Left renal pelvis (tissue), 4 donors: ENCODE measurements around the gene PCLO. TPM values are rescaled to one million over a fixed set of nuclear protein-coding genes. Genes with fewer than 3 reads are reported as not detected.
A peak's percentile ranks its signal among the peaks of the same experiment; 100 is the strongest.
"Not testable (repeated sequence)": the region's sequence is repeated elsewhere in the genome, so short reads cannot be mapped to it uniquely, and the experiment has no call there.

Source experiments
- DNase-seq, 4 donors: peaks; one replicate each; pipeline ENCODE4 v3.0.0-alpha.2; 2013; ENCODE audit warnings: low read depth in 4 of 4, low spot score in 3 of 4
- polyA plus RNA-seq, 4 donors: library from polyadenylated mRNA; unstranded; fragments of 120-200 nt; gene quantifications; one replicate each; pipeline ENCODE4 v1.2.1, GENCODE V29; 2013; ENCODE audit not compliant: insufficient read length in 4 of 4

The PCLO gene
- polyA plus RNA-seq, 4 donors = 2.3 to 8.9 (median 8.0) TPM

DNA sequence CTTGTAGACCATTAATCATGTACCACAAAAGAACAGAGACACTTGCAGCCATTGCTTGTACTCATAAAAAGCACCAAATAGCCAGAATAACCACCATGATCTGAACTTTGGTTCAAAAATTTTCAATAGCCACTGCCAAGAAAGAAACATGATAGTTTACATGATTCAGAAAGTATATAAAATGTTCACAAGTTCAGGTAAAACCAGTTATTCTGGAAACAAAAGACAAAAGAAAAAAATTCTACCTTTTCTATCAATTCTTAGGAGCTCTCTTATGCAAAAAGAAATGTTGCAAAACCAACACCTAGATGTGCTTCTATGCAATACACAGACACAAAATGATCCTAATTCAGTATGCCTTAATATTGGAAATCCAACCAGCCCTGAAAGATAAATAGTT is 108.7 kb downstream of the PCLO start:
- no peak for DNase-seq

- DNase-seq = no peak
Observed at GRCh38 chr7:83040484-83040883, 122.2 kb downstream of the PCLO start.

DNA sequence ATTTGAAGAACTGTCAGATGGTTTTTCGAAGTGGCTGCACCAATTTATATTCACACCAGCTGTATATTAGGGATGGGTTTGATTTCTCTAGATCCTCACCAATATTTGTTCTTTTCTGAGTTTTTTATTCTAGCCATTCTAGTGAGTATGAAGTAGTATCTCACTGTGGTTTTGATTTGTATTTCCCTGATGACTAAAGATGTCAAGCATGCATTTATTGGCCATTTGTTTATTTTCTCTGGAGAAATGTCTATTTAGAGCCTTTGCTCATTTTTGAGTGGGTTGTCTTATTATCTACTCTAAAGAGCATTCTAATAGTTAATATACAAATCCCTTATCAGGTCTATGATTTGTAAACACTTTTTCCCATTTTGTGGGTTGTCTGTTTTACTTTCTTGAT is 123.9 kb downstream of the PCLO start:
- DNase-seq = no peak

GRCh38 chr7:83036721-83037380 is 125.8 kb downstream of the PCLO start:
- no peak for DNase-seq

DNA sequence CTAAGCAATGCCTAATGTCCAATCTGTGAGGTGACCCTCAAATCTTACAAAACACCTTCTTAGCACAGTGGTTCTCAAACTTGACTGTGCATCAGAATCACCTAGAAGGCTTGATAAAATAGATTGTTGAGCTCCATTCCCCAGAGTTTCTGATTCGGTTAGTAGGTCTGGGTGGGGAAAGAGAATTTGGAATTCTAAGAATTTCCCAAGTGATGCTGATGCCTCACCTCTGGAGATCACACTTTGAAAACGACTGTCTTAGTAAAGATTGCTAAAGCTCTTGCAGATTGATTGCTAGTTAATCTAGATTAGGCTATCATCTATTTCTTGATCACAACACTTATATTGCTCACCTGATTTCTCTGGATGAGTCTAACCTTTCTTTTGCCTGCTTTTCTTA is 126.6 kb downstream of the PCLO start:
- no peak for DNase-seq

- no peak for DNase-seq
Observed at GRCh38 chr7:83032195-83032594, 130.5 kb downstream of the PCLO start.

DNA sequence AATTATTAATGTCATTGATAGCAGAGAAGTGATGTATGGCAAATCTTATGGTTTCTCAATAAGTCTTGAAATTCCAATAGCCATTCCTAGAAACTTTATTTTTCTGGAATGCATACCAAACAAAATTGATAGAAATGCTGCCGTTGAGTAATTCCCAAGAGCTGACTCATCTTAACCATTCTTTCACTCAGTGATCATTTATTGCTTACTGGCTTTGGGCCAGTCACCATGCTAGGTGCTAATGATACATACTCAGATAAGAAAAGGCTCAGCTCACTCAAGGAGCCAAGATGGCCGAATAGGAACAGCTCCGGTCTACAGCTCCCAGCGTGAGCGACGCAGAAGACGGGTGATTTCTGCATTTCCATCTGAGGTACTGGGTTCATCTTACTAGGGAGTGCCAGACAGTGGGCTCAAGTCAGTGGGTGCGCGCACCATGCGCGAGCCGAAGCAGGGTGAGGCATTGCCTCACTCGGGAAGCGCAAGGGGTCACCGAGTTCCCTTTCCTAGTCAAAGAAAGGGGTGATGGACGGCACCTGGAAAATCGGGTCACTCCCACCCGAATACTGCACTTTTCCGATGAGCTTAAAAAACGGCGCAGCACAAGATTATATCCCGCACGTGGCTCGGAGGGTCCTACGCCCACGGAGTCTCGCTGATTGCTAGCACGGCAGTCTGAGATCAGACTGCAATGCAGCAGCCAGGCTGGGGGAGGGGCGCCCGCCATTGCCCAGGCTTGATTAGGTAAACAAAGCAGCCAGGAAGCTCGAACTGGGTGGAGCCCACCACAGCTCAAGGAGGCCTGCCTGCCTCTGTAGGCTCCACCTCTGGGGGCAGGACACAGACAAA is 138.6 kb downstream of the PCLO start:
- not testable (repeated sequence) for DNase-seq

DNA sequence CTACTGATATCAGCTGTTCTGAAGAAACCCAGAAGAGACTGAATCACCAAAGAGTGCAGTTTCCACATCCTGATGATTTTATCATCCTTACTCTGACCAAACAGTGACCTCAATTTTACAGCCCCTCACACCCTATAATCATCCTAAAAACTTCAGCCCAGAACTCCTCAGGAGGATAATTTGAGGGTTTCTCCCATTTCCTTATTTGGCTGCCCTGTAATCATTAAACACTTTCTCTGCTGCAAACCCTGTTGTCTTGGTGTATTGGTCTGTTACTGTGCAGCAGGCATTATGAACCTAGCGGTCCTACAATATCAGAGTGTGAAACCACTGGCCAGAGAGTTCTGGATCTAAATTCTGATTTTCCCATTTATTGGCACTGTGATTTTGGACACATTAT is 141.7 kb downstream of the PCLO start:
- DNase-seq = no peak

- DNase-seq = no peak
Observed at GRCh38 chr7:83020161-83020560, 142.5 kb downstream of the PCLO start.

DNA sequence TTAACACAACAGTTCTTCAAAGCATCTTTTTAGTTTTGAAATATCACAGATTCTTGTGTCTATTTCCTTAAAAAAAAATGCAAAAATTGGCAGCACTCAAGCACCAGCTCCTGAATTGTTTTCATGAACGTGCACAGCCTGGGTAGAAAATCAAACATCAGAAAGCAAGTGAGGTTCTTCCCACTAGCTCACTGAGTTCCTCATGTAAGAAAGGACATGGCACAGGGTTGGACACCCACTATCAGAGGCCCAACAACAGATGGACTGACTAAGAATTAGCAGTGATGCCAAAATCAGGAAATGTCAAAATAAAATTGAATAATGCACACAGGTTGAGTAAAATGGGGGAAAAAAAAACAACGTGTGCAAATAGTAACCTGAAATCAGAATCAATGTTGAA is 146.8 kb downstream of the PCLO start:
- no peak for DNase-seq

DNA sequence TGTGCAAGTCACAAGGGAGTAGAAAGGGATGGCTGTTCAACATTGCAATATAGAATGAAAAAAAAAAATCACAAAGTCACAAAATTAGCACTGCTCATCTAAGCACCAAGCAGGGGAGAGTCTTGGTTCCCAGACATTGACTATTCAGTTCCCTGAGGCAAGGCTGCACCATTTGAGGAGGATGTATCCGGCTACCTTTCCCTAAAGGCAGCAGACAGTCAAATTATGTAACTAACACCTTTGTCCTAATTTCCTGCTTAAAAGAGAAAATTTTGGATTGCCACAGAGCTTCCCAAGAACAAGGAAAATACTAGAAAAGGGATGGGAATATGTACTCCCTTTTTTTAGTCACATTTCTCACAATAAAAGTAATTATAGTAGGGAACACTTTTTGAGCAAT is 148.1 kb downstream of the PCLO start:
- DNase-seq = no peak

DNA sequence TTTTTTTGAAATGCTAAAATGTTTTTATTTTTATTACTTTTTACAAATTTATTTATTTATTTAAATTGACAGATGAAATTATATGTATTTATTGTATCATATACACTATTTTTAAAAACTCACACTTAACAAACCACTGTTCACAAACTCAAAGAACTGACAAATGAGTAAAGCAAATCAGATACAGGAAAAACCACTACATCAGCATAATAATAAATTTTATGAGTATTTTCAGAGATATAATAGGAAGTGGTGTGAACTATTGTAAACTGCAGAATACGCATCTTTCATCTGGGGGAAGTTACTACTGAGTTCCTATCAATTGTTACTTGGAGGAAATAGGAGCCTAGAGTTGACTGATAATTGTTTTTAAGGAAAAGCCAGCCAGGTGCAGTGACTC is 150.7 kb downstream of the PCLO start:
- DNase-seq = no peak

DNA sequence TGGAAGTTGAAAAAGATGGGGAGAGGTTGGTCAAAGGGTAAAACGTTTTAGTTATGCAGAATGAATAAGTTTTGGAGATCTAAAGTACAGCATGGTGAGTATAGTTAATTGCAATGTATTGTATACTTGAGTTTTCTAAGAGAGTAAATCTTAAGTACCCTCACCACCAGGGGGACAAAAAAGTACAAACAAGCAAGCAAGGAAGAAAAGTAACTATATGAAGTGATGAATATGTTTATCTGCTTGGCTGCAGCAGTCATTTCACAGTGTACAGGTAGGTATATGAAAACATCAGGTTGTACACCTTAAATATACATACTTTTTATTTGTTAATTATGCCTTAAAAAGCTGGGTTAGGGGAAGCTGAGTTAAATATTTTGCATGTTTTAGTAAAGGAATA is 157.3 kb downstream of the PCLO start:
- DNase-seq = peak in 1 of 4 donors; percentile 1

DNA sequence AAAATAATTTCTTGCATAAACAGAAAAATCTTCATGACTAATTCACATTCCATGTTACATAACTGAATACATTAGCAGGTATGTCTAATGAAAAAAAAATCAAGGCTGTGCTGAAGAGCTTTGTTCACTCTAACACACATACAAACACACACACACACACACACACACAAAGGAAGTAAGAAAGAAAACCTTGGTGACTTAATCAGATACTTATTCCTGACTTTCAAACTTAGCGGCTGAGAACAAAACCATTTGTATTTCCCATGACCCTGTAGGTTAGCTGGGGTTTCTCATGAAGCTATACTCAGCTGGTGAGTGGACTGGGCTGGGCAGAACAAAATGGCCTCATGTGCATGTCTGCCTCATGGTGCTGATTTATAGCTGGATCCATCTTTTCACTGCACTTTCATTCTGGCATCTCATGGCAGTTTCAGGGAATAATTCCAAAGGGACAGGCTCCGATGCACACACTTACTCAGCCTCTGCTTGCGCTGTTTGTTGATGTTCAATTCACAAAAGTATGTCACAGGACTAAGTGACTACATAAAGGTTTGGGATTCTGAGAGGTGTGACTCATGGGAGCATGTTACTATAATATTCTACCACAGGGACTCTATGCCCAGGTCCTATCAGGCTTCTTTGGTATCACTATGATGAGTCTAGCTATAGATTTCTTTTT is 161.2 kb downstream of the PCLO start:
- no peak for DNase-seq

GRCh38 chr7:82998436-82998835 is 164.2 kb downstream of the PCLO start:
- no peak for DNase-seq

DNA sequence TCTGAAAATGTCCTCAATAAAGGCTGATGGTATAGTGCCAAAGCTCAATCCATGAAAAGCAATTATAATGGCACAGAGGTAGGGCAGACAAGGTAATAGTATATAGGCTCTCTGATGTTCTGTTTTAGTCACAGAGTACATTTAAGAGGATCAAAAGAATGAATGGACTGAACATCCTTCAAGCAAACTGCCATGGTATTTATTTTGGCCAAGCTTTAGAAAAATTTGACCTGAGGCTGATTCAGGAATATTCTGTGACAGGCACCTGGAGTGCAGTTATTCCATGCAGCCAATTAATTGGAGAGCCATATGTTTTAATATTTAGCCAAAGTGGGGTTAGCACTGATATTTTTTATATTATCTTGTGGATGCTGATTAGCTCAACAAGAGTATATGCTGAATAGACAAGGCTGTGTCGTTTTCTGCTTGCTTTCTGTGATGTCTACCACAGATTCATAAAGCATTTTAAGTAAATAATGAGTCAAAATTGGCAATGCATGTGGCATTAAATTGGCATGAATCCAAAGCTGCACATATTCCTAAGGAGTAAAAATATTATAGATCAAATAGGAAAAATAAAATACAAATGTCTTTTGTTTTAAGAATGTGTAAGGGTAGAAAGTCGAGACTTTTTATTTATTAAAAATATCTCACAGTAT is 177.4 kb downstream of the PCLO start:
- no peak for DNase-seq

- no peak for DNase-seq
Observed at GRCh38 chr7:82980130-82980788, 182.4 kb downstream of the PCLO start.

DNA sequence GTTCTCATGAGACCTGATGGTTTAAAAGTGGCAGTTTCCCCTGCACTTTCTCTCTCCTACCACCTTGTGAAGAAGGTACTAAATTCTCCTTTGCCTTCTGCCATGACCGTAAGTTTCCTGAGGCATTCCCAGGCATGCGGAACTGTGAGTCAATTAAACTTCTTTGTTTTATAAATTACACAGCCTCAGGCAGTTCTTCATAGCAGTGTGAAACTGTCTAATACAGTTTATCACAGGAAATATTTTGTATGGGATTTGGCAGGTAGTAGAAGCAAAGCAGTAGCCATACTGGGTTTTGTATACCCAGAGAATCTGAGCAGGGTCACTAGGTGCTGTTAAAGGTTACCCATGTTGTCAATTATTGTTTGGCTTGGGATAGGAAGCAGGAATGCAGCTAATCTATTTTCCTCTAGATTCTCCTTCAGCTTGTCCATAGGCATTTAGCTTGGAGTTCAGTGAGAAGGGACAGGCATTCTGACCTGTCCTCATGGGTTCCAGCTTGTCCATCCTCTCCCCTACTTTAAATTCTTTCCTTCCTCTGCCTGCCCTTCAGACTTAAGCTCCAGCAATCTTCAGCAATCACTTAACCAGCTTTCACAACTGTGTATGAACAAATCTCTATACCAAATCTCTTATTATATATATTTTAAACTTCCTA is 186.7 kb downstream of the PCLO start:
- peak in 1 of 4 donors; percentile 1 for DNase-seq

- no peak for DNase-seq
Observed at GRCh38 chr7:82972135-82972534, 190.5 kb downstream of the PCLO start.
